Gastroesophageal sphincter (tissue), 3 donors: ENCODE data around the gene ENHO.

Experiments
- CTCF ChIP-seq, 4 experiments: fragments of 200-600 bp in 2 of 4; fragments of 450-650 bp in 2 of 4; sonication (generic) in 1 of 4; IDR thresholded peaks; one replicate each; pipeline ENCODE4 v1.5.1; 2017 to 2019; ENCODE audit warnings: antibody characterized with exemption in 4 of 4, mild to moderate bottlenecking in 2 of 4, moderate library complexity in 2 of 4
- POLR2A ChIP-seq, 2 donors: fragments of 450-650 bp; IDR thresholded peaks; one replicate each; pipeline ENCODE4 v1.6.1; 2017; ENCODE audit warnings: antibody characterized with exemption in 2 of 2, mild to moderate bottlenecking in 2 of 2, moderate library complexity in 1 of 2
- POLR2AphosphoS5 ChIP-seq: sonication (generic); formaldehyde crosslinking; IDR thresholded peaks from one replicate; pipeline ENCODE4 v1.6.1; 2017; ENCODE audit warnings: antibody characterized with exemption

- no peak for TF ChIP-seq POLR2AphosphoS5
- TF ChIP-seq CTCF (IDR thresholded peaks at IDR 0.05), result no peak
- no peak for TF ChIP-seq POLR2A (IDR thresholded peaks at IDR 0.05)
Measured at GRCh38 chr9:34554211-34555001, 31.6 kb upstream of the ENHO start.
